Measurements from ENCODE around the gene DENND2A.
A peak's percentile ranks its signal among the peaks of the same experiment; 100 is the strongest.

The DENND2A gene

GRCh38 chr7:140617081-140617480 is 23.5 kb downstream of the DENND2A start:
- DNase-seq: no peak

DNA sequence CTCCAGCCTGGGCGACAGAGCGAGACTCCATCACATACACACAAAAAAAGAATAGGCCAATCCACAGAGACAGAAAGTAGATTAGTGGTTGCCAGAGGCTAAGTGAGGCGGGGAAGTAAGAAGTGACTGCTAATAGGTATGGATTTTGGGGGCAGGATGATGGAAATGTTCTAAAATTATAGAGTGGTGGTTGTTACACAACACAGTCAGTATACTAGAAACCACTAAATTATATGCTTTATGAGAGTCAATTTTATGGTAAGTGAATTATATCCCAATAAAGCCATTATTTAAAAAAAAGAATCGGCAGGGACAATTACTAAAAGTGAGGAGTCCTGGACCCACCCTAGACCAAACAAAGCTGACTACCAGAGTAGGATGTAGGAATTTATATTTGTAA is 24.3 kb downstream of the DENND2A start:
- DNase-seq: no peak

DNA sequence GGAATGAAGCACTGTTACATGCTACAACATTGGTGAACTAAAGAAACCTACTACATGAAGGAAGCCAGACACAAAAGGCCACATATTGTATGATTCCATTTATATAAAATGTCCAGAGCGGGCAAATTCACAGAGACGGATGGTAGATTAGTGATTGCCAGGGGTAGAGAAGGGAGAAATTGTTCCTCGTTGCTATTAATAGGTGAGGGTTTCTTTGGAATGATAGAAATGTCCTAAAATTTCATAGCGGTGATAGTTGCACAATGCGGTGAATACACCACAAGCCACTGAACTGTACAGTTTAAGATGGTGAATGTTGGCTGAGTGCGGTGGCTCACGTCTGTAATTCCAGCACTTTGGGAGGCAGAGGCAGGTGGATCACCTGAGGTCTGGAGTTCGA is 29.0 kb downstream of the DENND2A start:
- DNase-seq: no peak

GRCh38 chr7:140610204-140611165 is 30.1 kb downstream of the DENND2A start:
- DNase-seq: no peak

DNA sequence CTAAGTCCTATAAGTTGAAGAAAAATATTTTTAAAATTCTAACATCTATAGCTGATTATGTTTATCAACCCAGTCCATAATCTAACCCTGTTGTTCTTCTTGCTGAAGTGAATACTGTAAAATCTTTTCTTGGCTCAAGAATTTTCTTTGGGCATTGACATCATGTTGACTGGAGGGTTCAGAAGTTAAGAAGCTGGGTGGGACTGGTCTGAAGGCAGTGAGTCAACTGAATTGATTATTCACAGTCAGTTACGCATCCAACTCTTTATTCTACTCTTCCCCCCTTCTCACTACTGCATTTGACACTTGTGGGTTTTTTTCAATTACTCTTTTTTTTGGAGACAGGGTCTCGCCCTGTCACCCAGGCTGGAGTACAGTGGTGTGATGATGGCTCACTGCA is 31.0 kb downstream of the DENND2A start:
- DNase-seq: no peak

- DNase-seq: no peak
These were observed 33.1 kb downstream of the DENND2A start for GRCh38 chr7:140607441-140607989.

- DNase-seq: no peak
These were observed 35.3 kb downstream of the DENND2A start for GRCh38 chr7:140605337-140605736.

DNA sequence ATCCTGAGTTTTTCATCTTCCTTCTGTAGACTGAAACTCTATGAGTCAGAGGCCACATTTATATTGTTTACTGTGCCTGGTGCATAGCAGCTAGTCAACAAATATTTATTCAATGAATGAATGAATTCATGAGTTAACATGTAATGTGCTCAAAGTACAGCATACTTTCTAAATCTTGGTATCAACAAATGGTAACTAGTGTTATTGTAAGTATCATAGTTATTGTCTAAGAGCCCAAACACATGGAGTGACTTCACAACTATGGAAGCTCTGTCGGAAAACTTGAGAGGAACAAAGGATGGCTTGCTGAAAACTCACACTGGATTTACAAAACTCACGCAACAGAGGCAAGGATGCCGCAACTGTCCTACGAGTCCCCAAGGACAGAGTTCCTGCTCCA is 35.9 kb downstream of the DENND2A start:
- DNase-seq: no peak

GRCh38 chr7:140604076-140604475 is 36.5 kb downstream of the DENND2A start:
- DNase-seq: no peak

DNA sequence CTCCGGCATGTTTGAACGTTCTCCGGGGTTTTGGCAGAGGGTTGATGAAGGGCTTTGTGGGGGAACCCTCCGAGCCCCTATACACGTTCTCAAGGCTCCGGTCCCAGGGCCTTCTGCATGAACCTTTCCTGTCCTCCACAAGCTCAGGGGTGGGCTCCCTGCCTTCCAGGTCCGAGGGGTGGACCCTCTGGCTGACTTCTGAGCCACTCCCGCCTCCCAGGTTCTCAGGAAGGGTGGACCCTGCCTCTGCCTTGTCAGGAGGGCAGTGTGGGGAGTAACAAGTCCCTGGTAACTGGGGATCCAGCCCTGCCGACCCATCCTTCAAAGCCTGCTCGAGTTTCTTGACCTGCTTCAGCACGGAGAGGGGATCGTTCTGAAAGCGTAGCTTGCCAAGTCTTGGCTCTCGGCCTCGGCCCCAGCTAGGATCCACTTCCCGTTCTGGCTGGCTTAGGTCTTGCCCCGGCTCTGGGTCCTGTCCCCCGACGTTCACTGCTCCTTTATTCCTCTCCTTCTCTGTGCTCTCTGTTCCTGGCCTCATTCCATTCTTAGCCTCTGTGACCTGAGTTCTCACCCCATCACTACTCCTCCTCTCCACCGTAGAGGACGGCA is 38.9 kb downstream of the DENND2A start:
- DNase-seq: no peak

DNA sequence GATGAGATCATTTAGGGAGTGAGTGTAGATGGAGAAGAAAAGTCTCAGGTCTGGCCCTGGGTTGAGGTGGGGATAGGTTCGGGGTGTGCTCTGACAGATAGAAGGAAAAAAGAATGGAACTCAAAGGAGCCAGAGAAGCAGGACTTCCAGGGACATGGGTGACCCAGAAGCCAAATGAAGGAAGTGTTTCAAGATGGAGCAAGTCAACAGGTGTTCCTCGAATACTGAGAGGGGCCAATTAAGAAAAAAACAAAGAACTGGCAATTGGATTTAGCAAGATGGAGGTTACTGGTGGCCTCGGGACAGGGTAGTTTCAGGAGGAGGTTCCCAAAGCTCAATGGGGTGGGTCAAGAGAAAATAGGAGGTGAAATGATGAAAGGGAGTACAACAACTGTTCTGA is 40.3 kb downstream of the DENND2A start:
- DNase-seq: no peak

GRCh38 chr7:140597428-140597949 is 43.1 kb downstream of the DENND2A start:
- DNase-seq: no peak

DNA sequence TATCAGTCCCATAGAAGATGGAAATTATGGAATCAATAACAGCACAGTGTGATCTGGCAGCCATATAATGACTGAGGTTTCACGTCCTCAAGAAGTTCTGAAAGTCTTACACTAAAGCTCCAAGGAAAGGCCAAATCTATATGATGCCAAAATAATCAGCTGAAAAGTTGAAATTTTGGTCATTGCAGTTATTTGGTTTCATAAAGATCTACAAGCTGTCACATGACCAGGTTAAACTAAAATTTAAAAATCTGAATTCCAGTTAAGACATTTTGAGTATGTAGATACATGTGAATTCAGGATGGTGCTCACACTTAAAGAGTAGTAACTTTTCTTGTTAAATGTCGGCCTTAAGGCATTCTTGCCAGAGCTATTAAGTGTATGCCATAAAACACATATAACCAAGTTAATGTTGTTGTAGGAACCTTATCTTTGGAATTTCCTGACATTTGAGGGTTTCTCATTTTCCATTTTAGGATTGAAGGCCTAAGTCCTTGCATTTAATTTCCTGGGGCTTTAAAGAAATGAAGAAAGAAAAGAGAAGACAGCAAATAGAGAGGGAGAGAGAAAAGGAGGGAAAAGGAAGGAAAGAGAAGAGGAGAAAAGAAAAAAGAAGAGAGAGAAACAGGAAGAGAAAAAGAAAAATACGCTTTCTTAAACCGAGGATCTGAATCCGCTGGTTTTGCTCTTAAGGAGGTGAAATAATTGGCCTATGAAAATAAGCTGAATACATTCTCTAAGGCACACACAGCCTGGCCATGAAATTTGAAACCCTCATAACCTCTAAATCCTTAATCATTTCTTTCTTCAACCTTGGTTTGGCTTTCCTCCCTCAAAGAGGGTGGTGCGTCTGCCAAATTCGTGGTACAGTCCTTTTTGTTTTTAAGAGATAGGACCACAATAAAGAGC is 43.8 kb downstream of the DENND2A start:
- DNase-seq: no peak

- peak; percentile 1 for DNase-seq
These were observed 45.0 kb downstream of the DENND2A start for GRCh38 chr7:140595468-140596092.

GRCh38 chr7:140594131-140594691 is 46.4 kb downstream of the DENND2A start:
- no peak for DNase-seq

GRCh38 chr7:140593672-140593982 is 47.0 kb downstream of the DENND2A start:
- DNase-seq: no peak

- DNase-seq: no peak
These were observed 47.5 kb downstream of the DENND2A start for GRCh38 chr7:140592964-140593671.

DNA sequence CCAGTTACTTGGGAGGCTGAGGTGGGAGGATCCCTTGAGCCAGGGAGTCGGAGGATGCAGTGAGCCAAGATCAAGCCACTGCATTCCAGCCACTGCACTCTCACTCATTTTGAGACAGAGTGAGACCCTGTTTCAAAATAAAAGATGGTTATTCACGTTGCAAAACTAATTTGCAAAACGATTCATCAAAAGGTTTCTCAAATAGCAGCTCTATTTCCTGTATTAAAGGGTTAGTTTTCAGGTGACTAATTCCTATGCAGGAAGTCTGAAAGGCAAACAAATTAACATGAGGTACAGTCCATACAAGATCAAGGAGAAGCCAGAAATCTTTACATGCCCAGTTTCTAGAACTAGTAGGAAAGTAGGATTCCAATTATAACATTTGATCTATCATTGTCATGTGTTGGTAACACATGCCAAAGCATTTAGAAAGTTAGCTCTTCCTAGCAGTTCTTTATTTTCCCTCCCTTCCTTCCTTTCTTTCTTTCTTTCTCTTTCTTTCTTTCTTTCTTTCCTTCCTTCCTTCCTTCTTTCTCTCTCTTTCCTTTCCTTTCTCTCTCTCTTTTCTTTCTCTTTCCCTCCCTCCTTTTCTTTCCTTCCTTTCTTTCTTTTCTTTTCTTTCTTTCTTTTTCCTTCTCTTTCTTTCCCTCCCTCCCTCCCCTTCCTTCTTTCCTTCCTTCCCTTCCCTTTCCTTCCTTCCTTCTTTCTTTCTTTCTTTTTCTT is 49.3 kb downstream of the DENND2A start:
- no peak for DNase-seq

- no peak for DNase-seq
These were observed 53.4 kb downstream of the DENND2A start for GRCh38 chr7:140587243-140587642.

DNA sequence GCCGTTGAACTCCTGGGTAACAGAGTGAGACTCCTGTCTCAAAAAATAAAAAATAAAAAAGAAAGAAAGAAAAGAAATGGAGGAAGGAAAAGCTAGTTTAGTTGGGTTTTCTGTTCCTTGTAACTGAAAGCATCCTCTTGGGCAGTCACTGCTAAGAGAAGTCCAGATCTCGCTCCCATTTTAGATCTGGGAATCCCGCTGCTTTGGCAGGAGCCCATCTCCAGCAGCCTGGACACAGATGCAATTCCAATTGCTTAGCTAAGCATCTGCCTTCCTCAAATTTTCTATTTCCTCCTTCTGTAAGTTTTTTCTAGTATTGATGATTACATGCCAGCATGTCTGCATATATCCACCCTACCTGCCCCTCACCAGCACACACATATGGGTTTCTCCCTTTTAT is 54.1 kb downstream of the DENND2A start:
- no peak for DNase-seq

DNA sequence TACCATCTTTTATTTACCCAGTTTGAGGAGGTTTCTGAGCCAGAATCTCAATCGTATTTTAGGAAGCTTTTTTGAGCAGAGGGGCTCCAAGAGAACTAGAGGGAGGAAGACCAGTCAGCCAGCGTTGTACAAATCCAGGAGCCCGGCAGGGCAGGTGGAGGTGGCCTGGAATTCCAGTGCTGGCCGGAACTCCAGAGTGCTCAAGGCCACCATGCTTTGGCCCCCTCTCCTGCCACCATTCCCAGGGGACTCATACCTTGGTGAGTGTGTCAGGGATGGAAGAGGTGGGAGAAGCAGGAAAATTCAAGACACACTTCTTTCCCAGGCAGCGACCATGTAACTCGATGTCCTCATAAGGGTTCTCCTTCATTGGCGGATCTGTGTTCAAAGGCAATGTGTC is 55.3 kb downstream of the DENND2A start:
- DNase-seq: no peak

Measured in NCI-H510A treated with DMSO at 0.1 percent for 48 hours (cell line).